CD4-positive, alpha-beta memory T cell (primary cell): ENCODE results near the gene OCEL1. TPM values are rescaled to one million over a fixed set of nuclear protein-coding genes. Genes with fewer than 3 reads are reported as not detected.
"Not testable (repeated sequence)": the region's sequence is repeated elsewhere in the genome, so short reads cannot be mapped to it uniquely, and the experiment has no call there.

Experiments
- CTCF ChIA-PET: fragments of 350-600 bp; sonication (Branson Sonifier 250); formaldehyde crosslinking; loops from one replicate; lab custom pipeline; 2021; ENCODE audit warnings: inconsistent platforms; ENCODE audit not compliant: partially characterized antibody; lab: Charles Lee
- POLR2A ChIA-PET: fragments of 350-600 bp; sonication (Branson Sonifier 250); formaldehyde crosslinking; loops from one replicate; lab custom pipeline; 2021; ENCODE audit not compliant: partially characterized antibody; lab: Charles Lee
- DNase-seq, 5 donors: peaks; one replicate each; pipeline versions ENCODE4 v3.0.0 to v3.0.0-alpha.2; 2020 to 2022; ENCODE audit warnings: mixed read lengths in 1 of 5
- H3K27ac ChIP-seq: one replicate; pipeline ENCODE4 v1.7.0; 2013; ENCODE audit warnings: low read depth, low read length
- H3K27me3 ChIP-seq: 2 replicates; pipeline ENCODE4 v1.7.0; 2013; ENCODE audit warnings: mild to moderate bottlenecking, low read length, moderate library complexity; ENCODE audit not compliant: insufficient read depth
- H3K36me3 ChIP-seq: 2 replicates; pipeline ENCODE4 v1.7.0; 2013; ENCODE audit warnings: mild to moderate bottlenecking, low read length, moderate library complexity; ENCODE audit not compliant: insufficient read depth
- H3K4me1 ChIP-seq: 2 replicates; pipeline ENCODE4 v1.7.0; 2013; ENCODE audit warnings: mild to moderate bottlenecking, low read length, moderate library complexity; ENCODE audit not compliant: insufficient read depth
- H3K4me3 ChIP-seq, 2 donors: one replicate each; pipeline ENCODE4 v1.7.0; 2013; ENCODE audit warnings: low read length in 2 of 2, mild to moderate bottlenecking in 1 of 2
- H3K9me3 ChIP-seq, 2 donors: one replicate each; pipeline ENCODE4 v1.7.0; 2013; ENCODE audit warnings: low read length in 2 of 2, control low read depth in 1 of 2; ENCODE audit not compliant: control insufficient read depth in 1 of 2
- H3K27ac Mint-ChIP-seq, 7 donors: one replicate each; pipeline ENCODE4 v1.8.0; 2020 to 2021; ENCODE audit warnings: mixed read lengths in 7 of 7, mild to moderate bottlenecking in 6 of 7, inconsistent platforms in 3 of 7, moderate library complexity in 3 of 7
- H3K27me3 Mint-ChIP-seq, 2 donors: one replicate each; pipeline ENCODE4 v1.8.0; 2020 to 2021; ENCODE audit warnings: mixed read lengths in 2 of 2
- H3K36me3 Mint-ChIP-seq, 2 donors: one replicate each; pipeline ENCODE4 v1.8.0; 2020 to 2021; ENCODE audit warnings: mixed read lengths in 2 of 2, inconsistent platforms in 1 of 2, mild to moderate bottlenecking in 1 of 2
- H3K4me1 Mint-ChIP-seq, 4 donors: one replicate each; pipeline ENCODE4 v1.8.0; 2020 to 2021; ENCODE audit warnings: mixed read lengths in 4 of 4, mild to moderate bottlenecking in 1 of 4
- H3K4me3 Mint-ChIP-seq, 8 donors: one replicate each; pipeline ENCODE4 v1.8.0; 2020 to 2021; ENCODE audit warnings: mixed read lengths in 8 of 8, mild to moderate bottlenecking in 7 of 8, moderate library complexity in 6 of 8, inconsistent platforms in 3 of 8
- H3K9me3 Mint-ChIP-seq, 8 donors: one replicate each; pipeline ENCODE4 v1.8.0; 2020 to 2021; ENCODE audit warnings: mixed read lengths in 8 of 8, mild to moderate bottlenecking in 5 of 8, inconsistent platforms in 3 of 8, moderate library complexity in 1 of 8
- intact Hi-C: fragments of 100-400 bp; cut with micrococcal nuclease; formaldehyde crosslinking; loops from one replicate; pipeline ENCODE4 v1.15.1; 2023
- polyA plus RNA-seq, 2 donors: library from polyadenylated mRNA; unstranded; fragments of 300-500 nt; fragmentation: Illumina TruSeq; gene quantifications; one replicate each; pipeline ENCODE4 v1.2.3, GENCODE V29; 2021
- total RNA-seq, 2 experiments: library from RNA; stranded (reverse); gene quantifications; one replicate each; pipeline ENCODE4 v1.2.3, GENCODE V29; 2021

Gene OCEL1
- total and polyA plus RNA-seq, 4 experiments from 2014 or later = 23.9 to 38.0 (median 33.5) TPM

DNA sequence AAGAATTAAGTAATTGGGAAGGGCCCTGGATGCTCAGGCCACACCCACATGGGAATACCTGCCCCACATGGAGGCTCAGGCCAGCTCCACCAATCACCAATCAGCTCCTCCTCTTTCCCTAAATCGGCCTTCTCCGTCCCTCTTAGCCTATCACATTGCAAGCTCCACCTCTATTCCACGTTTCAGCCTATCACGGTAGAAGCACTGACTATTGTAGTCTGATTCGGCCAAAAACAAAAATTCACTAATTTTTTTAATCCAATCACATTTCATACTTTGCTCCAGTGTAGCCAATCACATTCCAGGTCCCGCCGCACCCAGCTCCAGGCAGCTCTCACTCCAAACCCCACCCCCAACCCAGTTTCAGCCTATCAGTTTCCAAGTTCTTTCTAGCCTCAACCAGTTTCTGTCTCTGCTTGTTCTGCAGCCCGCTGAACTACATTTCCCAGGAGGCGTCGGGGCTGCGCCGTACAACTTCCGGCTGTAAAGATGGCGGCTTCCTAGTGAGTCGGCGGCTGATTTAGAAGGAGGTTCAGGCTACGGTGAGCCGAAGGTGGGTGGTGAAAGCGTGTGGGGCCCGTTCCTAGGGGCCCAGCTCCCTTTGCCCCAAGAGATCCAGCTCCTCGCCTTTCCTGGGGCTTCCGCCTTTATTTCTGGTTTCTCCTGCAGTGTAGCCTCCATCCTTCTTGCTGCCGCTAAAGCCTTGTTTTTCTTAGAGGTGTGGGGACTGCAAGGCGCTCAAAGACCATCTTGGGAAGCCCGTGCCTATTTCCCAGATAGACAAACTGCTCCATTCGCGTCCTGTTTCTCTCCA is 41.2 kb downstream of the OCEL1 start, which contains the start of gene BABAM1:
BABAM1 (plus strand) TSS at position 469 of the 814 bp plus-strand sequence. CDS start 1,364 bp downstream, outside the sequence.
- H3K9me3 Mint-ChIP-seq = no peaks in the 10 kb centered on the region
- peaks cover 11% of the 10 kb centered on the region for H3K36me3 ChIP-seq
- CTCF ChIA-PET = interaction anchor here (0.6 to 6.0 kb wide), 18 partner anchors 9 to 588 kb away, joined by 3 to 47 read pairs (median 4); partner anchors contain the start of genes ABHD8, ANKLE1 and USE1
- H3K4me3 ChIP-seq = peak within 1 kb of the TSS; percentile 90 to 98
- POLR2A ChIA-PET = interaction anchor here (0.6 to 3.4 kb wide), 22 partner anchors 13 to 551 kb away, joined by 3 to 39 read pairs (median 6); partner anchors contain the start of genes ABHD8, ANKLE1, DDA1 and HAUS8
- H3K9me3 ChIP-seq = no peaks in the 10 kb centered on the region
- peaks cover 1 to 2% of the 10 kb centered on the region in 2 donors for H3K27me3 Mint-ChIP-seq
- peak; percentile 97 to 99 (median 99) for DNase-seq
- peak within 1 kb of the TSS; percentile 73 for H3K27ac ChIP-seq
- intact Hi-C loops = loop anchor here (1.0 to 5.0 kb wide), 8 partner anchors 25 to 192 kb away; partner anchors contain the start of genes DDA1, GTPBP3, HAUS8 and MRPL34
- H3K27me3 ChIP-seq = no peaks in the 10 kb centered on the region
- H3K27ac Mint-ChIP-seq = peak within 1 kb of the TSS; percentile 81 to 95 (median 89)
- H3K4me1 ChIP-seq = peaks cover 26% of the 10 kb centered on the region
- H3K4me1 Mint-ChIP-seq = peaks cover 12 to 34% (median 26%) of the 10 kb centered on the region in 4 donors
- peaks cover 9 to 27% of the 10 kb centered on the region in 2 donors for H3K36me3 Mint-ChIP-seq
- H3K4me3 Mint-ChIP-seq = peak within 1 kb of the TSS; percentile 83 to 92 (median 88)

DNA sequence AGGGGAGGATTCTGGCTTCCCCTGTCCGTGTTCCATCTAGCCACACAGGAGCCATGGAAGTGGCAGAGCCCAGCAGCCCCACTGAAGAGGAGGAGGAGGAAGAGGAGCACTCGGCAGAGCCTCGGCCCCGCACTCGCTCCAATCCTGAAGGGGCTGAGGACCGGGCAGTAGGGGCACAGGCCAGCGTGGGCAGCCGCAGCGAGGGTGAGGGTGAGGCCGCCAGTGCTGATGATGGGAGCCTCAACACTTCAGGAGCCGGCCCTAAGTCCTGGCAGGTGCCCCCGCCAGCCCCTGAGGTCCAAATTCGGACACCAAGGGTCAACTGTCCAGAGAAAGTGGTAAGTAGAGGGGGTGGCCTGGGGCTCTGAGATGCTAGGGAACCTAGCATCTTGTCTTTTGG is 42.7 kb downstream of the OCEL1 start:
- H3K27ac Mint-ChIP-seq = no peak overlapping the region
- Histone ChIP-seq H3K36me3 (peaks cover 17% of the 10 kb centered on the region), H3K4me3 (no peak overlapping the region), H3K4me1 (peaks cover 26% of the 10 kb centered on the region), H3K9me3 (no peaks in the 10 kb centered on the region), H3K27ac (no peak overlapping the region), H3K27me3 (no peaks in the 10 kb centered on the region)
- H3K4me3 Mint-ChIP-seq = peak overlapping the region in 6 of 8 donors; percentile 42 to 89 (median 51)
- CTCF ChIA-PET = interaction anchor here (6.0 kb wide), 1 partner anchor 14 kb away, joined by 47 read pairs; the partner anchor contains the start of gene ANKLE1
- no peaks in the 10 kb centered on the region for H3K9me3 Mint-ChIP-seq
- H3K36me3 Mint-ChIP-seq = peaks cover 9 to 29% of the 10 kb centered on the region in 2 donors
- H3K27me3 Mint-ChIP-seq = peaks cover 1 to 2% of the 10 kb centered on the region in 2 donors
- POLR2A ChIA-PET = interaction anchor here (1.5 to 2.7 kb wide), 2 partner anchors 13 to 143 kb away, joined by 5 to 11 read pairs; partner anchors contain the start of gene ANKLE1
- intact Hi-C loops = loop anchor here (5.0 kb wide), 1 partner anchor 41 kb away; the partner anchor contains the start of gene OCEL1
- H3K4me1 Mint-ChIP-seq = peaks cover 12 to 30% (median 21%) of the 10 kb centered on the region in 4 donors
- no peak for DNase-seq

GRCh38 chr19:17274892-17275291 is 48.9 kb downstream of the OCEL1 start:
- CTCF ChIA-PET, H3K27ac ChIP-seq, POLR2A ChIA-PET, H3K4me1 Mint-ChIP-seq, H3K27ac Mint-ChIP-seq, H3K4me3 ChIP-seq, H3K4me3 Mint-ChIP-seq, H3K9me3 Mint-ChIP-seq, intact Hi-C loops, H3K27me3 ChIP-seq, DNase-seq, H3K9me3 ChIP-seq, H3K4me1 ChIP-seq, H3K27me3 Mint-ChIP-seq: not testable (repeated sequence)
- H3K36me3 ChIP-seq = peaks cover 30% of the 10 kb centered on the region
- peaks cover 23 to 39% of the 10 kb centered on the region in 2 donors for H3K36me3 Mint-ChIP-seq

- intact Hi-C loops = no loop called here
- peak overlapping the region in 1 of 7 donors; percentile 66 for H3K27ac Mint-ChIP-seq
- H3K9me3 Mint-ChIP-seq = no peaks in the 10 kb centered on the region
- Histone ChIP-seq H3K4me3 (no peak overlapping the region), H3K4me1 (no peaks in the 10 kb centered on the region), H3K27me3 (no peaks in the 10 kb centered on the region), H3K27ac (no peak overlapping the region), H3K36me3 (peaks cover 30% of the 10 kb centered on the region), H3K9me3 (no peaks in the 10 kb centered on the region)
- no peak for DNase-seq
- no peaks in the 10 kb centered on the region for H3K4me1 Mint-ChIP-seq
- H3K27me3 Mint-ChIP-seq = no peaks in the 10 kb centered on the region
- H3K36me3 Mint-ChIP-seq = peaks cover 19 to 33% of the 10 kb centered on the region in 2 donors
- POLR2A ChIA-PET = no interaction called here
- CTCF ChIA-PET = interaction anchor here (0.7 kb wide), 1 partner anchor 14 kb away, joined by 4 read pairs; no protein-coding TSS in a partner anchor
- no peak overlapping the region for H3K4me3 Mint-ChIP-seq
These were observed 49.6 kb downstream of the OCEL1 start for GRCh38 chr19:17275441-17276175.

Other genes with a start within 250 kb of the OCEL1 start
- gene CPAMD8, start 199.4 kb upstream of the OCEL1 start, total RNA-seq = 1 to 10 TPM; 2.0 to 3.0 TPM
- gene CPAMD8, start 199.4 kb upstream of the OCEL1 start, polyA plus RNA-seq = under 1 TPM; 0.88 to 0.96 TPM
- gene HAUS8, start 150.8 kb upstream of the OCEL1 start, total RNA-seq = 10 to 100 TPM; 20.0 to 20.9 TPM
- 10 to 100 TPM in 1 of 2 donors, 1 to 10 TPM in 1; 5.7 to 11.2 TPM for gene HAUS8, start 150.8 kb upstream of the OCEL1 start, polyA plus RNA-seq
- gene MYO9B, start 150.4 kb upstream of the OCEL1 start, total RNA-seq = 100 to 1,000 TPM; 176 to 181 TPM
- gene MYO9B, start 150.4 kb upstream of the OCEL1 start, polyA plus RNA-seq = 10 to 100 TPM in 1 of 2 donors, 1 to 10 TPM in 1; 1.3 to 25.8 TPM
- gene USE1, start 10.9 kb upstream of the OCEL1 start, total RNA-seq = 10 to 100 TPM; 38.1 to 42.8 TPM
- 10 to 100 TPM; 36.5 to 44.3 TPM for gene USE1, start 10.9 kb upstream of the OCEL1 start, polyA plus RNA-seq
- gene NR2F6, start 19.7 kb downstream of the OCEL1 start, total RNA-seq = 1 to 10 TPM; 7.1 TPM
- gene NR2F6, start 19.7 kb downstream of the OCEL1 start, polyA plus RNA-seq = 1 to 10 TPM; 1.2 to 2.3 TPM
- under 1 TPM in 1 of 2 experiments, not detected in 1; 0.33 TPM for gene USHBP1, start 38.5 kb downstream of the OCEL1 start, total RNA-seq
- under 1 TPM in 1 of 2 donors, not detected in 1; 0.10 TPM for gene USHBP1, start 38.5 kb downstream of the OCEL1 start, polyA plus RNA-seq
- 100 to 1,000 TPM; 101 to 112 TPM for gene BABAM1, start 41.2 kb downstream of the OCEL1 start, total RNA-seq
- gene BABAM1, start 41.2 kb downstream of the OCEL1 start, polyA plus RNA-seq = 100 to 1,000 TPM in 1 of 2 donors, 10 to 100 TPM in 1; 92.0 to 171 TPM
- 1 to 10 TPM; 2.8 to 5.1 TPM for gene ANKLE1, start 55.7 kb downstream of the OCEL1 start, total RNA-seq
- under 1 TPM; 0.41 to 0.80 TPM for gene ANKLE1, start 55.7 kb downstream of the OCEL1 start, polyA plus RNA-seq
- gene ABHD8, start 77.2 kb downstream of the OCEL1 start, total RNA-seq = 10 to 100 TPM in 1 of 2 experiments, 1 to 10 TPM in 1; 9.3 to 10.1 TPM
- 1 to 10 TPM; 6.0 to 7.9 TPM for gene ABHD8, start 77.2 kb downstream of the OCEL1 start, polyA plus RNA-seq
- gene MRPL34, start 79.6 kb downstream of the OCEL1 start, total RNA-seq = 10 to 100 TPM; 69.4 to 74.1 TPM
- gene MRPL34, start 79.6 kb downstream of the OCEL1 start, polyA plus RNA-seq = 100 to 1,000 TPM; 231 to 250 TPM
- 10 to 100 TPM; 36.4 to 42.6 TPM for gene DDA1, start 83.3 kb downstream of the OCEL1 start, total RNA-seq
- gene DDA1, start 83.3 kb downstream of the OCEL1 start, polyA plus RNA-seq = 10 to 100 TPM; 31.6 to 42.6 TPM
- gene ANO8, start 108.6 kb downstream of the OCEL1 start, total RNA-seq = 10 to 100 TPM; 17.7 to 21.5 TPM
- under 1 TPM in 1 of 2 donors, not detected in 1; 0.11 TPM for gene ANO8, start 108.6 kb downstream of the OCEL1 start, polyA plus RNA-seq
- gene GTPBP3, start 111.3 kb downstream of the OCEL1 start, total RNA-seq = 10 to 100 TPM; 53.7 to 58.4 TPM
- 10 to 100 TPM in 1 of 2 donors, 1 to 10 TPM in 1; 6.4 to 12.7 TPM for gene GTPBP3, start 111.3 kb downstream of the OCEL1 start, polyA plus RNA-seq
- gene PLVAP, start 151.1 kb downstream of the OCEL1 start, total RNA-seq = under 1 TPM in 1 of 2 experiments, not detected in 1; 0.23 TPM
- gene PLVAP, start 151.1 kb downstream of the OCEL1 start, polyA plus RNA-seq = not detected
- 1 to 10 TPM; 2.5 to 3.3 TPM for gene CCDC194, start 168.0 kb downstream of the OCEL1 start, total RNA-seq
- gene CCDC194, start 168.0 kb downstream of the OCEL1 start, polyA plus RNA-seq = not detected
- 10 to 100 TPM; 55.9 TPM for gene BST2, start 179.4 kb downstream of the OCEL1 start, total RNA-seq
- gene BST2, start 179.4 kb downstream of the OCEL1 start, polyA plus RNA-seq = 100 to 1,000 TPM; 143 to 173 TPM
- gene MVB12A, start 193.8 kb downstream of the OCEL1 start, total RNA-seq = 10 to 100 TPM; 35.4 to 38.0 TPM
- gene MVB12A, start 193.8 kb downstream of the OCEL1 start, polyA plus RNA-seq = 10 to 100 TPM; 29.5 to 32.6 TPM
- gene TMEM221, start 222.4 kb downstream of the OCEL1 start, total RNA-seq = not detected
- under 1 TPM in 1 of 2 donors, not detected in 1; 0.09 TPM for gene TMEM221, start 222.4 kb downstream of the OCEL1 start, polyA plus RNA-seq
- not detected for gene NXNL1, start 234.7 kb downstream of the OCEL1 start, total RNA-seq
- not detected for gene NXNL1, start 234.7 kb downstream of the OCEL1 start, polyA plus RNA-seq
- gene SLC27A1, start 244.3 kb downstream of the OCEL1 start, total RNA-seq = 10 to 100 TPM in 1 of 2 experiments, 1 to 10 TPM in 1; 9.2 to 10.1 TPM
- gene SLC27A1, start 244.3 kb downstream of the OCEL1 start, polyA plus RNA-seq = 1 to 10 TPM; 5.2 to 6.6 TPM